ENCODE data around the gene FFAR2.
"Not testable (repeated sequence)": the region's sequence is repeated elsewhere in the genome, so short reads cannot be mapped to it uniquely, and the experiment has no call there.

The FFAR2 gene

DNA sequence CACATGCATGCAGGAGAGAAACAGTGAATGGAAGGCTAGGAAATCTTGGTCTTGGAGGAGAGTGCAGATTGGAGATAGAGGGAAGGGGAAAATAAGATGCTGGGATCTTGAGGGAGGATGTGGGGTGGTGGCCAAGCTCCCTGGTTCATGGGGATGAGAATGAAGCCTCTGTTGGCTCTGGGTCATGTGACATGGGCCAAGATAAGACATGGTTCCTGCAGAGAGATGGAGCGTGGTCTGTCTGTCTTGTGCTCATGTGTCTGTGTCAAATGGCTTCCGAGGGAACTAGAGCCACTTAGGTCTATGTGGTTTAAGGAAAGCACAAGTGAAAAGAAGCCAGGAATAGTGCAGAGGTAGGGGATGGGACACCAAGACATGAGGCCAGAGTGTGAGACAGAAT, 30.8 kb upstream of the FFAR2 start:
- no peak for TF ChIP-seq CTCF (IDR thresholded peaks at IDR 0.05; ENCODE audit: low read depth, low read length)

DNA sequence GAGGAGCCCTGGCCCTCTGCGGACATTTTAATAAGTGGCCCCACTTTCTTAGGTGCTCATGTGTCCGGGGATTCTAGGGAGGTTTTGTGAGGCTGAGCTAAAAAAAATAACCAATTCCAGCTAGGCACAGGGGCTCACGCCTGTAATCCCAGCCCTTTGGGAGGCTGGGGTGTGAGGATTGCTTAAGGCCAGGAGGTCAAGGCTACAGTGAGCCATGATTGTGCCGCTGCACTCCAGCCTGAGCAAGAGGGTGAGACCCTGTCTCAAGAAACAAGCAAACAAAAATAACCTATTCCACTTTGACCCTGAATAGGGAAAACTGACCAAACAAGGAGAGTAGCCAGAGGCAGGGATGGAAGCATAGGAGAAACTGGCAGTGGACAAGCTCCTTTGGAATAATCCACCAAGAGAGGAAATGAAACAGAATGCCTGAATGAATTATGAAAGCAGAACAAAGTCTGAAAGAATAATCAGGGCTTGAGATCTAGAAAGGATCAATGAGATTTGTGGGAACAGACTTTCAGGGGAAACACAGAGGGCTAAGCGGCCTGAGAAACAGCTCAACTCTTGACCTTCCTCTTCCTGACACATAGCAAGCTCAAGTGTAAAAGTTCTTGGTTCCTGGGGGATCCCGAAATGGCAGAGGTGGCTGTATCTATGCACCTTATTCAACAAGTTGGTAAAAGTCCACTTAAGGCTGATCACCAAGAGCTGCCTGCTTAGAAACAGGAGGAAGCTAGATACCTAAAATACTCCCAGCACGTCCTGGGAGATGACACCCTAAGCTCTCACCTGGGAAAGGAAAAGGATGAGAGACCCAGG, 30.1 kb upstream of the FFAR2 start:
- TF ChIP-seq CTCF (IDR thresholded peaks at IDR 0.05; ENCODE audit: low read depth, low read length), result no peak

More for the DNA sequence above, 30.8 kb upstream of the FFAR2 start:
- H3K4me3 ChIP-seq (ENCODE audit: low read depth, low read length), result no peak overlapping the region

GRCh38 chr19:35419046-35419445, 29.0 kb upstream of the FFAR2 start:
- no peak for TF ChIP-seq CTCF (IDR thresholded peaks at IDR 0.05; ENCODE audit: low read depth, low read length)
- H3K4me3 ChIP-seq (ENCODE audit: low read depth, low read length), result no peak overlapping the region

More for the DNA sequence above, 30.1 kb upstream of the FFAR2 start:
- no peak overlapping the region for H3K4me3 ChIP-seq (ENCODE audit: low read depth, low read length)

GRCh38 chr19:35419805-35420204, 28.3 kb upstream of the FFAR2 start:
- TF ChIP-seq CTCF (IDR thresholded peaks at IDR 0.05; ENCODE audit: low read depth, low read length), result no peak
- no peak overlapping the region for H3K4me3 ChIP-seq (ENCODE audit: low read depth, low read length)

DNA sequence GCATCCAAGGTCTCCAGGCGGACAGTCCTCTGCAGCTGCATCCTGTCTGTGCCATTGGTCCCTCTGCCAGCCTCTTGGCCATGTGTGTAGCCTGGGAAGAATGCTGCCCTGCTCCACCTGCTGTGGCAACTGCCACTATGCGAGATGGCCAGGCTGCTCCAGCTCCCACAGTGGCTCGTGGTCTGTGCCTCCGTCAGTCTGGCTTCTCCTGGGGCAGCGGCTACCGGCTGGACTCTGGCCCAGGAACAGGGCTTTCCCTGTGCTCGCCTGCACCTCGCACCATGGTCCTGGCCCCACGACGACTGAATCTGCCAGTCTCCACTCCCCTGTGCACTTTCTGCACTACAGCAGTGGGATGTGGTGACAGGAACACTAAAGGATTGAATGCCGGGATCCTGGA, 26.7 kb upstream of the FFAR2 start:
- H3K4me3 ChIP-seq (ENCODE audit: low read depth, low read length), result no peak overlapping the region
- TF ChIP-seq CTCF (IDR thresholded peaks at IDR 0.05; ENCODE audit: low read depth, low read length), result no peak

- H3K4me3 ChIP-seq (ENCODE audit: low read depth, low read length), result not testable (repeated sequence)
These were observed 24.7 kb upstream of the FFAR2 start for GRCh38 chr19:35423406-35423805.

- no peak for TF ChIP-seq CTCF (IDR thresholded peaks at IDR 0.05; ENCODE audit: low read depth, low read length)
- H3K4me3 ChIP-seq (ENCODE audit: low read depth, low read length), result no peak overlapping the region
These were observed 22.4 kb upstream of the FFAR2 start for GRCh38 chr19:35425682-35426081.

DNA sequence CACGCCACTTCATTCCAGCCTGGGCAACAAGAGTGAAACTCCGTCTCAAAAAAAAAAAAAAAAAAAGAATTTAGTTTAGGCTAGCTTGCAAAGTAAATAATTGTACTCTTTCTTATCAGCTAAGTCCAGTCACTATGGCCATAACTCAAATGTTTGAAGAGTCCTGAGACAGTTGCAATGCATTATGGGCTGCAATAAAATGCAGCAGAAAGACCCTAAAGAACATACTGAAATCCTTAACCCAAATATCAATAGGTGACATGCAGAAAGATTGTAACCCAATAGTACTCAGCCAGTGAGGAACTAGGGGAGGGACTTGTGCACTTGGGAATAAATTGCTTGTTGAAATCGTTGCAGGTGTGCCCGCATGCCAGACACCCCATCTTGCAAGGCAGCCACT, 20.9 kb upstream of the FFAR2 start:
- TF ChIP-seq CTCF (IDR thresholded peaks at IDR 0.05; ENCODE audit: low read depth, low read length), result no peak
- no peak overlapping the region for H3K4me3 ChIP-seq (ENCODE audit: low read depth, low read length)

Data from WI38 (cell line).